Mammary epithelial cell (primary cell): ENCODE data around the gene EGFL8.

Experiments
- CTCF ChIP-seq, 2 donors: IDR thresholded peaks in 1 of 2; conservative IDR thresholded peaks in 1 of 2; 2 replicates each; pipeline ENCODE4 v1.5.1; 2011 to 2012; ENCODE audit warnings: inconsistent platforms in 2 of 2, low read length in 2 of 2, mild to moderate bottlenecking in 2 of 2, control low read depth in 1 of 2, low read depth in 1 of 2; ENCODE audit not compliant: insufficient read depth in 1 of 2; ENCODE audit errors: extremely low read depth in 1 of 2
- EZH2 ChIP-seq: IDR thresholded peaks from 2 replicates; pipeline ENCODE4 v1.6.1; 2012; ENCODE audit warnings: low read length, inconsistent platforms, borderline replicate concordance

GRCh38 chr6:32203426-32204267, 39.3 kb downstream of the EGFL8 start:
- TF ChIP-seq CTCF (conservative IDR thresholded peaks at IDR 0.05 in 1 of 2, IDR thresholded peaks at IDR 0.05 in 1 of 2; ENCODE audit: extremely low read depth in 1 of 2, insufficient read depth in 1 of 2, low read depth in 1 of 2, low read length in 2 of 2) (no peak), EZH2 (no peak)
